Right lung (tissue), 5 donors: ENCODE results near the gene FGD6. TPM values are rescaled to one million over a fixed set of nuclear protein-coding genes. Genes with fewer than 3 reads are reported as not detected.
A peak's percentile ranks its signal among the peaks of the same experiment; 100 is the strongest.

Source experiments
- DNase-seq, 2 donors: peaks; one replicate each; pipeline ENCODE4 v3.0.0-alpha.2; 2013
- polyA plus RNA-seq, 5 donors: library from polyadenylated mRNA; unstranded; fragments of 120-200 nt; gene quantifications; one replicate each; pipeline versions ENCODE4 v1.2.1 to v1.2.3, GENCODE V29; 2013; ENCODE audit warnings: inconsistent platforms in 1 of 5, low replicate concordance in 1 of 5; ENCODE audit not compliant: insufficient read length in 5 of 5, insufficient read depth in 1 of 5

FGD6 gene
- polyA plus RNA-seq, 5 donors = 9.5 to 19.9 (median 15.7) TPM

GRCh38 chr12:95089462-95089861 is 127.8 kb downstream of the FGD6 start:
- DNase-seq = no peak

GRCh38 chr12:95088379-95088778 is 128.9 kb downstream of the FGD6 start:
- DNase-seq = no peak

- no peak for DNase-seq
These were observed 131.7 kb downstream of the FGD6 start for GRCh38 chr12:95085612-95086011.

DNA sequence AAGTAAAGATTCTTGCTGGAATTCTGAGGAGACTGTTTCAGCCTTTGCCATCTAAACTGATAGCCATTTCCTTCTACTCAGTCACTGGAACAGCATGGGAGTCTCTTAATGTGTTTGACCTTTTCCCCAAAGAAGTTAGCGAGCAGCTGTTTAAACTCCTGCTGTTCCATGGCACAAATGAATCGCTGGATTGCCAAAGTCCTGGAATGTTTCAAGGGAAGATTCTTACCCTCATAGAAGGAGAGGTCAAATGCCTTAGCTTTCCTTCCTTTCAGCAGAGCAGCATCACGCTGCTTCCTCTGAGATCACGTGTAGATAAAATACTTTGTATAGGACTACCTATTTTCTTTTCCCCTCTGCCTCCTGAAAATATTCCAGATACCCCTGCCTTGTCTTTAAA is 133.3 kb downstream of the FGD6 start:
- no peak for DNase-seq

DNA sequence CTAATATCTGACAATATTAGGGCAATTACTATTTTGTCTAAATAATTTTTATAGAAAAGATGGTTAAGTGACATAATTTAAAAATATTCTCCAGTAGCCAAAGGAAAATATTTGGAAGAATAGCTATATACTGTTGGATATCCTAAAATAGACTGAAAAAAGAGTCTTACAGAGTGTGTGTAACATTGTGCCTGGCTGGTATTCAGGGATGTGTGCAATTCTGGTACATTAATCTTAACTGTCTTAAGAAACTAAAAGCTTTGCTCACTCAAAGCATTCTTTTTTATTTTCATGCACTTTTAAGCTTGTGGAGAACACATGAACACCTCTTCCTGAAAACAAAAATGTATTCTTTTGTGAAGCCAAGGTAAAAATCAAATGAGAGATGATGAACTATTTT is 133.8 kb downstream of the FGD6 start:
- DNase-seq = no peak

DNA sequence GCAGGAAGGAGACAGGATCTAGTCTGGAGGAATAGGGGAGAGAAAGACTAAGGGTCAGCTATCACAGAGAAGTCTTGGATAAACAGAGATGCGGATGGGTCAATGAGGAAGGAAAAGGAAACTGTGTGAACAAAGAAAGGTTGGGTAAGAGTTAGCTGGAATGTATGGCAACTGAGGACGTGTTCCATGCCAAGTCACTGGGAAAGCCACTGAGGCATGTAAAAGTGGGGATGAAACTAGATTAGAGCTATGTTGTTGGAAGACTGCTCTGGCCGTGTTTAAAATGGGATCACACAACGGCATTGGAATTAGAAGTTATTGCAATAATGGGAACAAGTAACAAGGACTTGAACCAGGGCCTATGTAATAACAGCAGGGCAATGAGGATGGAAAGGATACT is 139.9 kb downstream of the FGD6 start:
- DNase-seq = no peak

GRCh38 chr12:95074766-95075165 is 142.5 kb downstream of the FGD6 start:
- no peak for DNase-seq

DNA sequence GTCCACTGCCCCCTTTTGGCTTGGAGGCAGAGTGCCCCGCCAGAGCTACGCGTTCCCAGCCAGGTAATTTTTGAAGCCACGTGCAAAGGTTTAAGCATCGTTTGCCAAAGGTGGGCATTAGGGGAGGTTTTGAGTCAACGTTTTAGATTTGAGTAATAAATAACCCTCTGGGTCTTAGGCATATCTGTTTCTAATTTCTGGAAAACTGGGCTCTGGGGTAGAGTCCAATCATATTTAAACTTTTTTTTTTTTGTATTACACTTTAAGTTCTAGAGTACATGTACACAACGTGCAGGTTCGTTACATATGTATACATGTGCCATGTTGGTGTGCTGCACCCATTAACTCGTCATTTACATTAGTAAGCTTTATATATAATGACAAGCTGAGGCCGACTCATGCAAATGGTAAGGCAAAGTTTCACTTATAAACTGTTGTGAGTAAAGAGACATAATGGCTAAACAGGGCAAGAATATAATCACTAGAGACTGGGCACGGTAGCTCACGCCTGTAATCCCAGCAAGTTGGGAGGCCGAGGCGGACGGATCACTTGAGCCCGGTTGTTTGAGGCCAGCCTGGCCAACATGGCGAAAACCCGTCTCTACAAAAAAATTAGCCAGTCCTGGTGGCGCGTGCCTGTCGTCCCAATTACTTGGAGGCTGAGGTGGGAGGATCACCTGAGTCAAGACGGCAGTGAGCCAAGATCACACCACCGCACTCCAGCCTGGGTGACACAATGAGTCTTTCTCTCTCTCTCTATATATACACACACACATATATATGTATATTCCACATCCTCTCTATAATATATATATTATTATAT is 143.4 kb downstream of the FGD6 start:
- no peak for DNase-seq

GRCh38 chr12:95072900-95073697 is 144.2 kb downstream of the FGD6 start, which contains the start of gene NR2C1:
TSS of gene NR2C1 (minus strand) at chr12:95073618. CDS start at chr12:95067384, 6,234 bp downstream.
- DNase-seq = peak; percentile 93 to 94

DNA sequence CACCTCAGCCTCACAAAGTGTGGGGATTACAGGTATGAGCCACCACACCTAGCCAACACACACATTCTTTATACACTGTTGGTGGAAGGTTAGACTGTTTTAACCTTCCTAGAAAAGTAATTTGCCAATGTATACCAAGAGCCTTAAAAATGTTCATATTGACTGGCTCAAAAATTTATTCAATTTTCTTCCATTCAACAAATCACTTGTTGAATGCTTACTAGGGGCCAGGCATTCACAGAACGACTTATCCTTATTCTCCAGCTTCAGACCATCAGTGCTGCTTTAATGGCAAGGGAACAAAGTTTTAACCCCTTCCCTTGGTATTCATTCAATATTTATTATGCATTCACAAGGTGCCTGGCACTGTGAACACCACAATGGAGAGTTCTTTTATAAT is 146.9 kb downstream of the FGD6 start:
- no peak for DNase-seq

DNA sequence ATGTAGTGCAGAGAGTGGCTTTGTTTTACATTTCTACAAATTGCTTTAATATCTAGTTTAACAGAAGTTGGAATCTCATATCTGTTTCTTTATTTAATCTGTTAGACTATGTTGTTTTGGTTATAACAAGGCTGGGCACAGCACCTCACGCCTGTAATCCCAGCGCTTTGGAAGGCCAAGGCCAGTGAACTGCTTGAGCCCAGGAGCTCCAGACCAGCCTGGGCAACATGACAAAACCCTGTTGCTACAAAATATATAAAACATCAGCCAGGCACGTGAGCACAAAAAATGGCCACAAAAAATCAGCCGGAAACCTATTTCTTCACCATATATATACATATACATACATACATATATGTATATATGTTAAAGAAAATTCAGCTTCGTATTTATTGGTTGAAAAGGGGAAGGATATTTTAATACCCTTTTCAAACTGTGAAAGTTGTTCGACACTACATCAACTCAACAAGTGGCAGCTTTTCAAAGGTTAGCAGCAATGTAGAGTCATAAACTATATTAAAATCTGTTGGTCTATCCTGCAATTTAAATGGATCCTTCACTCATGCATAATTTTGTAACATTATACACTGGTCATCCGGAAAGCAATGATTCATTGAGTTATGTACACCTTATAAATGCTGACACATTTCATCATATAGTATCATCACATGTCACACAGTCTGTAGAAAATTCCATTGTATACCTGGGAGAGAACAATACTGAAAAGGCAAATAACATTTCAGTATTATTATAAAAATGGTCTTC is 151.0 kb downstream of the FGD6 start:
- DNase-seq = no peak

GRCh38 chr12:95060951-95061350 is 156.3 kb downstream of the FGD6 start:
- DNase-seq = no peak

GRCh38 chr12:95059984-95060383 is 157.3 kb downstream of the FGD6 start:
- DNase-seq = no peak

GRCh38 chr12:95057424-95057823 is 159.8 kb downstream of the FGD6 start:
- DNase-seq = no peak

- DNase-seq = no peak
These were observed 162.2 kb downstream of the FGD6 start for GRCh38 chr12:95055057-95055456.

- DNase-seq = no peak
These were observed 163.1 kb downstream of the FGD6 start for GRCh38 chr12:95054206-95054605.

DNA sequence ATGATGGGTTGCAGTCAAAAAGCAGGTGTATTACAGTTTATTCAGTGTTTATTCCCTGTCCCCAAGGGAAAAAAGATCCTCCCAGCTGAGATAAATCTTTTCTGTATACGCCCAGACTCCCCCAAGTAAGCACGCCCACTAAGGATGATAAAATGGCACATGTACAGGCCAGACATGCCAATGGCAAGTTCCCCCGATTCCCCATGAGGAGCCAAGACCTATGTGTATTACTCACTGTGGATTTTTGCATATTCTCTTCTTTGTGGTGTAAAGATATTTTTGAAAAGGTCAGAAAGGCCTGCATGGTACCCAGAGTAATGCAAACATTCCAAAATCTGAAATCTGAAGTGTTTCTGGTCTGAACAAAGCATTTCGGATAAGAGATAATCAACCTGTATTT is 166.0 kb downstream of the FGD6 start:
- DNase-seq = no peak

- DNase-seq = no peak
These were observed 179.4 kb downstream of the FGD6 start for GRCh38 chr12:95037906-95038305.

DNA sequence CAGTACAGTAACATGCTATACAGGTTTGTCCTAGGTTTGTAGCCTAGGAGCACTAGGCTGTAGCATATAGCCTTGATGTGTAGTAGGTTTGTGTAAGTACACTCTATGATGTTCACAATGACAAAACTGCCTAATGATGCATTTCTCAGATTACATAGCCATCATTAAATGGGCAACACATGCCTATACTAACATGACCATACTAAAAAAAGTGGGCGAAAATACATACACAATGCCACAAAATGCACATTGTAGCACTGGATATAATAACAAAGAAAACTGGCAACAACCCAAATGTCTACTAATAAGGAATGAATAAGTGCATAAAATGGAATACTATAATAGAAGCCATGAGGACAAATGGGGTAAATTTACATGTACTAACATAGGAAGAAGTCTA is 182.5 kb downstream of the FGD6 start:
- DNase-seq = no peak
